OCI-LY7 (cell line): ENCODE results near the gene ANKRD44. TPM values are rescaled to one million over a fixed set of nuclear protein-coding genes. Genes with fewer than 3 reads are reported as not detected.

Source experiments
- BruUV-seq: library from RNA; stranded (reverse); fragments of 400-500 nt; replicated peaks from 2 replicates; lab custom pipeline; 2021; lab: Mats Ljungman, UMichigan
- CTCF ChIA-PET: fragments of 300-600 bp; sonication (Branson Sonifier 250); formaldehyde crosslinking; loops from one replicate; lab custom pipeline; 2022; ENCODE audit warnings: antibody characterized with exemption; ENCODE audit not compliant: unreplicated experiment; lab: Charles Lee
- POLR2A ChIA-PET: fragments of 300-600 bp; sonication (Branson Sonifier 250); formaldehyde crosslinking; loops from one replicate; lab custom pipeline; 2022; ENCODE audit warnings: antibody characterized with exemption; lab: Charles Lee
- DNase-seq: peaks from one replicate; pipeline ENCODE4 v3.0.0-alpha.2; 2015; ENCODE audit warnings: low spot score
- H2AFZ ChIP-seq: fragments of 200-600 bp; sonication (generic), shearing (Covaris generic); 2 replicates; pipeline ENCODE4 v1.6.1; 2014; ENCODE audit warnings: mild to moderate bottlenecking, antibody characterized with exemption, low read length, moderate library complexity
- H3K27ac ChIP-seq: fragments of 200-600 bp; sonication (generic); 2 replicates; pipeline ENCODE4 v1.5.1; 2014; ENCODE audit warnings: mixed run types, low read depth, mild to moderate bottlenecking, moderate library complexity, low read length, inconsistent platforms; ENCODE audit not compliant: poor library complexity, severe bottlenecking
- H3K36me3 ChIP-seq: fragments of 200-600 bp; sonication (generic); 2 replicates; pipeline ENCODE4 v1.6.1; 2014; ENCODE audit warnings: mild to moderate bottlenecking, antibody characterized with exemption, low read length, moderate library complexity, mixed read lengths; ENCODE audit not compliant: insufficient read depth
- H3K4me1 ChIP-seq: fragments of 200-600 bp; sonication (generic); 2 replicates; pipeline ENCODE4 v1.5.1; 2014; ENCODE audit warnings: mild to moderate bottlenecking, low read length; ENCODE audit not compliant: insufficient read depth, poor library complexity, severe bottlenecking
- H3K4me2 ChIP-seq: fragments of 200-600 bp; sonication (generic); 2 replicates; pipeline ENCODE4 v1.6.1; 2014; ENCODE audit warnings: mild to moderate bottlenecking, low read length
- H3K4me3 ChIP-seq: fragments of 200-600 bp; sonication (generic); 2 replicates; pipeline ENCODE4 v1.5.1; 2014; ENCODE audit warnings: mild to moderate bottlenecking, low read depth, low read length; ENCODE audit not compliant: poor library complexity, severe bottlenecking
- H3K79me2 ChIP-seq: fragments of 200-600 bp; sonication (generic); 2 replicates; pipeline ENCODE4 v1.6.1; 2016; ENCODE audit warnings: low read depth, mild to moderate bottlenecking, low read length, moderate library complexity, mixed read lengths; ENCODE audit not compliant: insufficient read depth
- H3K9me2 ChIP-seq: fragments of 200-600 bp; sonication (generic); 2 replicates; pipeline ENCODE4 v1.6.1; 2016; ENCODE audit warnings: mild to moderate bottlenecking, low read length, mixed read lengths; ENCODE audit not compliant: insufficient read depth
- H3K9me3 ChIP-seq: fragments of 200-600 bp; sonication (generic); 2 replicates; pipeline ENCODE4 v1.6.1; 2014; ENCODE audit warnings: mild to moderate bottlenecking, mixed run types, low read length, mixed read lengths
- H4K20me1 ChIP-seq: fragments of 200-600 bp; sonication (generic); 2 replicates; pipeline ENCODE4 v1.6.1; 2014; ENCODE audit warnings: mild to moderate bottlenecking, antibody characterized with exemption, low read length, moderate library complexity, mixed read lengths; ENCODE audit not compliant: insufficient read depth
- CTCF ChIP-seq: fragments of 200-600 bp; sonication (generic); conservative IDR thresholded peaks from 2 replicates; pipeline ENCODE4 v1.5.1; 2014; ENCODE audit warnings: mild to moderate bottlenecking, antibody characterized with exemption, low read length, moderate library complexity, mixed read lengths
- EZH2phosphoT487 ChIP-seq: fragments of 200-600 bp; sonication (generic); IDR thresholded peaks from 2 replicates; pipeline ENCODE4 v1.6.1; 2018; ENCODE audit warnings: low read depth, borderline replicate concordance, mild to moderate bottlenecking, mixed run types, antibody characterized with exemption, low read length, moderate library complexity, mixed read lengths
- intact Hi-C: fragments of 100-400 bp; cut with micrococcal nuclease; formaldehyde crosslinking; loops from one replicate; pipeline ENCODE4 v1.10.0; 2022; ENCODE audit not compliant: unreplicated experiment
- total RNA-seq, 2 experiments: library from RNA; depleted of rRNA in 1 of 2; stranded (reverse); fragments of >200 nt in 1 of 2; shearing (Covaris generic) in 1 of 2; gene quantifications; 2 replicates each; pipeline ENCODE4 v1.2.3, GENCODE V29; 2014 to 2022

Gene ANKRD44
- total RNA-seq, 2 experiments from 2014 or later: 69.4 to 73.7 TPM

GRCh38 chr2:197164141-197164754, 146.3 kb downstream of the ANKRD44 start:
- no peaks in the 10 kb centered on the region for H3K9me2 ChIP-seq
- H3K4me3 ChIP-seq: no peak overlapping the region
- no peaks in the 10 kb centered on the region for H4K20me1 ChIP-seq
- no peak overlapping the region for H3K27ac ChIP-seq
- no peak overlapping the region for H3K4me2 ChIP-seq
- H3K79me2 ChIP-seq: peaks cover 12% of the 10 kb centered on the region; the same call in 1 of the 2 replicates
- POLR2A ChIA-PET: no interaction called here
- peaks cover 52% of the 10 kb centered on the region for H3K4me1 ChIP-seq
- intact Hi-C loops: no loop called here
- CTCF ChIA-PET: no interaction called here
- no peak for DNase-seq
- no peak overlapping the region for H2AFZ ChIP-seq
- BruUV-seq: no TSS peak
- H3K36me3 ChIP-seq: no peaks in the 10 kb centered on the region
- TF ChIP-seq EZH2phosphoT487 (no peak), CTCF (no peak)
- H3K9me3 ChIP-seq: no peaks in the 10 kb centered on the region

GRCh38 chr2:197163712-197164140, 146.9 kb downstream of the ANKRD44 start:
- POLR2A ChIA-PET: no interaction called here

More at GRCh38 chr2:197163712-197164140, 146.9 kb downstream of the ANKRD44 start:
- H2AFZ ChIP-seq: no peak overlapping the region
- H3K9me2 ChIP-seq: no peaks in the 10 kb centered on the region
- H3K4me3 ChIP-seq: no peak overlapping the region
- H3K27ac ChIP-seq: no peak overlapping the region
- H3K36me3 ChIP-seq: no peaks in the 10 kb centered on the region
- CTCF ChIA-PET: no interaction called here
- BruUV-seq: no TSS peak
- DNase-seq: no peak
- no peaks in the 10 kb centered on the region for H3K9me3 ChIP-seq
- H3K79me2 ChIP-seq: peaks cover 17% of the 10 kb centered on the region; the same call in 1 of the 2 replicates
- TF ChIP-seq CTCF (no peak), EZH2phosphoT487 (no peak)
- peaks cover 52% of the 10 kb centered on the region for H3K4me1 ChIP-seq
- no peak overlapping the region for H3K4me2 ChIP-seq
- H4K20me1 ChIP-seq: no peaks in the 10 kb centered on the region
- intact Hi-C loops: no loop called here
